Esophagus muscularis mucosa (tissue), 3 donors: ENCODE data around the gene PRKCB.

Experiments
- POLR2A ChIP-seq: fragments of 450-650 bp; IDR thresholded peaks from one replicate; pipeline ENCODE4 v1.6.1; 2017; ENCODE audit warnings: antibody characterized with exemption, moderate library complexity, mild to moderate bottlenecking, low read depth
- POLR2AphosphoS5 ChIP-seq, 2 donors: sonication (generic); formaldehyde crosslinking; IDR thresholded peaks; one replicate each; pipeline ENCODE4 v1.6.1; 2017; ENCODE audit warnings: antibody characterized with exemption in 2 of 2
- TF ChIP-seq, protein P1 (sequence below), 3 experiments: fragments of 200-600 bp in 2 of 3; fragments of 450-650 bp in 1 of 3; sonication (generic) in 2 of 3; IDR thresholded peaks; one replicate each; pipeline ENCODE4 v1.5.1; 2017 to 2019; ENCODE audit warnings: antibody characterized with exemption in 3 of 3, mild to moderate bottlenecking in 2 of 3, moderate library complexity in 1 of 3

DNA sequence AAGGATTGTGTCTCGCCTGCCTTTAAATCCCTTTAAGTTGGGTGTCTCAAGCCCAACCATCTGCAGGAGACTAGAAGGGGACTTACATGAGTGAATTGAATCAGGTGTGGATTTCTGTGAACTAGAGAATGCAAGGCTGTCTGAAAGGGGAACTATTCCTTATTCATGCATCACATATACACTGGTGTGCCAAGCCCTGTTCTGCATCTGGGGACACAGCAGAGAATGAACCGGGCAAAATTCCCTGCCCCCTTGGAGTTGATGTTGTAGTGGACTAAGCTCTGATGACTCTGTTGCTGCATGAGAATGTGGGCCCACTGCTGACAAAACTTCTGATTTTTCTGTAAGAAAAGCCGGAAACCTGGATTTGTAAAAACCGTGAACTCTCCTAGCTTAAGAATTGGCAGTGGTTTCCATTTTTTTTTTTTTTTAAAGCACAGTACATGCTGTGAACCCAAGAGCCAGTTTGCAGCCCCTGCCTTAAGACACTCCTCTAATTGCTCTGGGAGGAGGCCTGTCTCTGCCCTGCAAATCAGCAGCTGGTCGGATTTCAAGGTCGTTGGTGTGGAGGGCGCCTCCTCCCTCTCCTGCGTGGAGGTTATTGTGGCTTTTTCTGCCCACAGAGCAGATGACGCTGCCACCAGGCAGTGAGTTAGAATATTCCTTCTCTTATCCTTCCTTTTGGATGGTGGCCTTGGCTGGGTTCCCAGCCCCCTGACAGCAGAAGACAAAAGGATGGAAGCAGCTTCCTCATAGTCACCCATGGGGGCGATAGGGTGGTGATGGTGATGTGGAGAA lies 131.0 kb downstream of the PRKCB start:
- TF ChIP-seq POLR2AphosphoS5 (IDR thresholded peaks at IDR 0.05) (no peak), POLR2A (no peak)
- TF ChIP-seq, protein P1, sequence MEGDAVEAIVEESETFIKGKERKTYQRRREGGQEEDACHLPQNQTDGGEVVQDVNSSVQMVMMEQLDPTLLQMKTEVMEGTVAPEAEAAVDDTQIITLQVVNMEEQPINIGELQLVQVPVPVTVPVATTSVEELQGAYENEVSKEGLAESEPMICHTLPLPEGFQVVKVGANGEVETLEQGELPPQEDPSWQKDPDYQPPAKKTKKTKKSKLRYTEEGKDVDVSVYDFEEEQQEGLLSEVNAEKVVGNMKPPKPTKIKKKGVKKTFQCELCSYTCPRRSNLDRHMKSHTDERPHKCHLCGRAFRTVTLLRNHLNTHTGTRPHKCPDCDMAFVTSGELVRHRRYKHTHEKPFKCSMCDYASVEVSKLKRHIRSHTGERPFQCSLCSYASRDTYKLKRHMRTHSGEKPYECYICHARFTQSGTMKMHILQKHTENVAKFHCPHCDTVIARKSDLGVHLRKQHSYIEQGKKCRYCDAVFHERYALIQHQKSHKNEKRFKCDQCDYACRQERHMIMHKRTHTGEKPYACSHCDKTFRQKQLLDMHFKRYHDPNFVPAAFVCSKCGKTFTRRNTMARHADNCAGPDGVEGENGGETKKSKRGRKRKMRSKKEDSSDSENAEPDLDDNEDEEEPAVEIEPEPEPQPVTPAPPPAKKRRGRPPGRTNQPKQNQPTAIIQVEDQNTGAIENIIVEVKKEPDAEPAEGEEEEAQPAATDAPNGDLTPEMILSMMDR (IDR thresholded peaks at IDR 0.05) = no peak
